Esophagus muscularis mucosa (tissue), 4 donors: Measurements from ENCODE around the gene B4GALT3. TPM values are rescaled to one million over a fixed set of nuclear protein-coding genes. Genes with fewer than 3 reads are reported as not detected.

ENCODE experiments used
- DNase-seq: peaks from one replicate; pipeline ENCODE4 v3.0.0-alpha.2; 2017; ENCODE audit errors: extremely low spot score
- H3K27ac ChIP-seq, 4 donors: fragments of 200-600 bp; sonication (generic); replicated peaks in 1 of 4; 1 replicate in 3 of 4; 2 replicates in 1 of 4; pipeline ENCODE4 v1.5.1; 2016 to 2019; ENCODE audit warnings: mild to moderate bottlenecking in 1 of 4
- H3K27me3 ChIP-seq, 4 donors: fragments of 200-600 bp; sonication (generic); one replicate each; pipeline versions ENCODE4 v1.5.1 to v1.6.0; 2016 to 2019
- H3K36me3 ChIP-seq, 4 donors: fragments of 200-600 bp; sonication (generic); one replicate each; pipeline ENCODE4 v1.5.1; 2016 to 2019
- H3K4me1 ChIP-seq, 4 donors: fragments of 200-600 bp; sonication (generic); one replicate each; pipeline ENCODE4 v1.5.1; 2016 to 2019
- H3K4me3 ChIP-seq, 4 donors: fragments of 200-600 bp; sonication (generic); 1 replicate in 2 of 4; 2 replicates in 2 of 4; pipeline ENCODE4 v1.5.1; 2016 to 2019; ENCODE audit warnings: mild to moderate bottlenecking in 4 of 4, moderate library complexity in 1 of 4
- H3K9me3 ChIP-seq, 4 donors: fragments of 200-600 bp; sonication (generic); 1 replicate in 3 of 4; 2 replicates in 1 of 4; pipeline ENCODE4 v1.5.1; 2016 to 2019
- EP300 ChIP-seq: sonication (generic); formaldehyde crosslinking; IDR thresholded peaks from one replicate; pipeline ENCODE4 v1.6.1; 2017; ENCODE audit warnings: antibody characterized with exemption
- POLR2A ChIP-seq: fragments of 450-650 bp; IDR thresholded peaks from one replicate; pipeline ENCODE4 v1.6.1; 2017; ENCODE audit warnings: antibody characterized with exemption, moderate library complexity, mild to moderate bottlenecking, low read depth
- POLR2AphosphoS5 ChIP-seq, 2 donors: sonication (generic); formaldehyde crosslinking; IDR thresholded peaks; one replicate each; pipeline ENCODE4 v1.6.1; 2017; ENCODE audit warnings: antibody characterized with exemption in 2 of 2
- WGBS: methylation state at CpG from one replicate; pipeline ENCODE4 v1.1.5; 2018; 5-methylcytosine and 5-hydroxymethylcytosine counted together
- intact Hi-C: fragments of 100-400 bp; cut with DNase I; formaldehyde crosslinking; loops from one replicate; pipeline ENCODE4 v1.15.1; 2023
- total RNA-seq, 4 donors: library from RNA; depleted of rRNA; stranded (reverse); fragments of >200 nt; gene quantifications; one replicate each; pipeline versions ENCODE4 v1.1.0 to v1.2.1, GENCODE V29; 2016
- TF ChIP-seq, protein P1 (sequence below), 3 experiments: fragments of 200-600 bp in 2 of 3; fragments of 450-650 bp in 1 of 3; sonication (generic) in 2 of 3; IDR thresholded peaks; one replicate each; pipeline ENCODE4 v1.5.1; 2017 to 2019; ENCODE audit warnings: antibody characterized with exemption in 3 of 3, mild to moderate bottlenecking in 2 of 3, moderate library complexity in 1 of 3

B4GALT3 gene
- total RNA-seq, 4 donors from 2014 or later = 14.1 to 26.5 (median 21.8) TPM

DNA sequence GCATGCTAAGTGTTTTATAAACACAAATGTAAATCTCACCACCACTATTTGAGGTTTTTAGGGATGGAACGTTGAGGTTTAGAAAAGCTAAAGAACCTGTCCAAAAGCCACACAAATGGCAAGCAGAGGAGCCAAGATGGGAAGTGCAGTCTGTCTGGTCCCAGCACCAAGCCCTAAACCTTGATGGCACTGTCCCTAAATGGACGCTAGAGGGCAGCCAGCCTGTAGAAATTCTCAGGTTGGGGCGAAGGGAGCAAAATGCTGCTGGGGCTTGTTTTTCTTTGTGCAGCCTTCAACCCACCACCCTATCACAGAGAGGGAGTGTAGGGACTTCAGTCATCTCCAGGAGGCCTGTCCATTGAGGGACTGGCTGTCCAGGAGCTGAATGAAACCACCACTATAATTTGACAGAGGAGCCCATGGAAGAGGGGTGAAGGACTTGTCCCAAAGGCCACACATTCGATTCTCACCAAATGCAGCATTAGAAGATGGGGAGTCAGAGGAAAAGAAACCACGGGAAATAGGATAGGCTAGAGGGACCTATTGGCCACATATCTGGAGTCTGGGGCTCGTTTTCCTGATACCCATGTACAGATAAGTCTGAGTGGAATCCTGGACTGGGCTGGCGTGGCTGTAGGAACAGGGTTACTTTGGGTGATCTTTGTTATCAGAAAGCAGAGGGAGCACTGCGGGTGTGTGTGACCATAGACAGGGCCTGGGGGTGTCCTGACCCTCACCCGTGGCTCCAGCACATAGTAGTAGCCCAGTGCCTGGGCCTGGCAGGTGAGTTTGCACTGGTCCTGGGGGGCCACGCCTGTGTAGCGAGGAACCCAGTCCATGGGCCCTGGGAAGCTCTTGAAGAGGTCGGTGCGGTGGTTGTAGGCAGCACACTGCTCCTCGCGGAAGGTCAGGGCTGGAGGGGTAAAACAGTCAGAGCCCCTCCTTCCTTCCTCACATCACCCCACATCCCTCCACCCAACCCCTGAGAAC lies 15.5 kb upstream of the B4GALT3 start:
- Histone ChIP-seq H3K36me3 (peaks cover 0 to 67% (median 23%) of the 10 kb centered on the region in 4 donors), H3K27ac (peak overlapping the region in 3 of 4 donors; percentile 6 to 24 (median 12)), H3K9me3 (no peaks in the 10 kb centered on the region), H3K27me3 (no peaks in the 10 kb centered on the region), H3K4me3 (peak overlapping the region in 1 of 4 donors; percentile 25), H3K4me1 (peaks cover 13 to 59% (median 45%) of the 10 kb centered on the region in 4 donors)
- intact Hi-C loops = loop anchor here (10.0 kb wide), 1 partner anchor 192 kb away; no protein-coding TSS in a partner anchor
- 33% methylated on average over 7 of the region's 15 CpGs for WGBS
- no peak for DNase-seq
- TF ChIP-seq POLR2AphosphoS5 (IDR thresholded peaks at IDR 0.05) (peak in 1 of 2 donors; percentile 42), EP300 (no peak), POLR2A (no peak)
- TF ChIP-seq, protein P1, sequence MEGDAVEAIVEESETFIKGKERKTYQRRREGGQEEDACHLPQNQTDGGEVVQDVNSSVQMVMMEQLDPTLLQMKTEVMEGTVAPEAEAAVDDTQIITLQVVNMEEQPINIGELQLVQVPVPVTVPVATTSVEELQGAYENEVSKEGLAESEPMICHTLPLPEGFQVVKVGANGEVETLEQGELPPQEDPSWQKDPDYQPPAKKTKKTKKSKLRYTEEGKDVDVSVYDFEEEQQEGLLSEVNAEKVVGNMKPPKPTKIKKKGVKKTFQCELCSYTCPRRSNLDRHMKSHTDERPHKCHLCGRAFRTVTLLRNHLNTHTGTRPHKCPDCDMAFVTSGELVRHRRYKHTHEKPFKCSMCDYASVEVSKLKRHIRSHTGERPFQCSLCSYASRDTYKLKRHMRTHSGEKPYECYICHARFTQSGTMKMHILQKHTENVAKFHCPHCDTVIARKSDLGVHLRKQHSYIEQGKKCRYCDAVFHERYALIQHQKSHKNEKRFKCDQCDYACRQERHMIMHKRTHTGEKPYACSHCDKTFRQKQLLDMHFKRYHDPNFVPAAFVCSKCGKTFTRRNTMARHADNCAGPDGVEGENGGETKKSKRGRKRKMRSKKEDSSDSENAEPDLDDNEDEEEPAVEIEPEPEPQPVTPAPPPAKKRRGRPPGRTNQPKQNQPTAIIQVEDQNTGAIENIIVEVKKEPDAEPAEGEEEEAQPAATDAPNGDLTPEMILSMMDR (IDR thresholded peaks at IDR 0.05) = peak; percentile 70 to 88 (median 81)

DNA sequence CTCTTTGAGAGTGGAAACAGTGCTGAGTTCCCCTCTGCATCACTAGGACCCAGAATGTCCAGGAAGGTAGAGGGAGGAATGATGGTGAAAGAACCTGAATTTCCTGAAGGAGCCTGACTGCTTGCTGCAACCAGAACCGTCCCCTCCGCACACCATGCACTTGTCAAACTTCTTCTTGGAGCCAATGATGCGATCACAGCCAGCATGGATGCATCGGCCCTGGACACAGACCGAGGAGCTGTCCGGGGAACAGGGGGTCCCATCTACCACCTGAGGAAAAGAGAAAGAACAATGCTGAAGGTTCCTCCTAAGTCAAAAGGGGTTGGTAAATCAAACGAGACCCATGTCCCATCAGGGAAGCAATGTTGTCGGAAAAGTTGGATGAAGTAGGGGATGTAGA lies 14.7 kb upstream of the B4GALT3 start:
- TF ChIP-seq, protein P1 (IDR thresholded peaks at IDR 0.05) = no peak
- H3K36me3 ChIP-seq = peaks cover 0 to 67% (median 23%) of the 10 kb centered on the region in 4 donors
- WGBS = 69% methylated on average over 8 of the region's 8 CpGs
- H3K27ac ChIP-seq = no peak overlapping the region
- no peak overlapping the region for H3K4me3 ChIP-seq
- no peaks in the 10 kb centered on the region for H3K9me3 ChIP-seq
- H3K4me1 ChIP-seq = peaks cover 13 to 51% (median 37%) of the 10 kb centered on the region in 4 donors
- no peak for DNase-seq
- H3K27me3 ChIP-seq = no peaks in the 10 kb centered on the region
- intact Hi-C loops = loop anchor here (10.0 kb wide), 1 partner anchor 193 kb away; no protein-coding TSS in a partner anchor

GRCh38 chr1:161190962-161191521 lies 13.7 kb upstream of the B4GALT3 start:
- no peaks in the 10 kb centered on the region for H3K27me3 ChIP-seq
- no peak overlapping the region for H3K4me3 ChIP-seq
- H3K9me3 ChIP-seq = no peaks in the 10 kb centered on the region
- peaks cover 0 to 59% (median 23%) of the 10 kb centered on the region in 4 donors for H3K36me3 ChIP-seq
- H3K4me1 ChIP-seq = peaks cover 15 to 41% (median 29%) of the 10 kb centered on the region in 4 donors
- no peak overlapping the region for H3K27ac ChIP-seq
- TF ChIP-seq POLR2AphosphoS5 (IDR thresholded peaks at IDR 0.05) = no peak
- no peak for TF ChIP-seq EP300
- intact Hi-C loops = loop anchor here (10.0 kb wide), 1 partner anchor 194 kb away; no protein-coding TSS in a partner anchor
- WGBS = 68% methylated on average over 15 of the region's 22 CpGs
- no peak for DNase-seq

DNA sequence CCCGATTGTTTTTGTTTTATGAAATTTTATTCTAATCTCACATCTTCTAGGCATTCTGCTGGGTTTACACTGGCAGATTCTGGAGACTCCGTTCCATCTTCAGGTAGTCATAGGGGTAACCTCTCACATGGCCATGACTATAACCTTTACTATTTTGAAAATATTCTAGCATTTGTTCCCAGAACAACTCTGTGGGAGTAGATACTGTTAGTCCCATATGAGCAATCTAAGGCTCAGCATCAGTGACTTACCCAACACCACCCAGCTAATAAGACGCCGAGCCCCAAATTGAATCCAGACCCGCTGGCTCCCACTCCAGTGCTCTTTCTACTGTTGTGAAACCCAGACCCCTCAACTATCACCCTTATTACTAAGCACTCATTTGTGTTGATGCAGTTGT lies 11.7 kb upstream of the B4GALT3 start:
- DNase-seq = no peak
- no peak overlapping the region for H3K27ac ChIP-seq
- TF ChIP-seq POLR2A (no peak), EP300 (no peak), POLR2AphosphoS5 (IDR thresholded peaks at IDR 0.05) (no peak)
- TF ChIP-seq, protein P1 (IDR thresholded peaks at IDR 0.05) = no peak
- no peaks in the 10 kb centered on the region for H3K27me3 ChIP-seq
- no peak overlapping the region for H3K4me3 ChIP-seq
- intact Hi-C loops = no loop called here
- peaks cover 19 to 36% (median 31%) of the 10 kb centered on the region in 4 donors for H3K4me1 ChIP-seq
- WGBS = 93% methylated on average over 5 of the region's 5 CpGs
- peaks cover 0 to 39% (median 17%) of the 10 kb centered on the region in 4 donors for H3K36me3 ChIP-seq
- H3K9me3 ChIP-seq = no peaks in the 10 kb centered on the region

- Histone ChIP-seq H3K9me3 (no peaks in the 10 kb centered on the region), H3K36me3 (peaks cover 0 to 32% (median 15%) of the 10 kb centered on the region in 4 donors), H3K27ac (no peak overlapping the region), H3K27me3 (no peaks in the 10 kb centered on the region), H3K4me1 (peaks cover 13 to 34% (median 29%) of the 10 kb centered on the region in 4 donors), H3K4me3 (no peak overlapping the region)
- no peak for DNase-seq
- no peak for TF ChIP-seq POLR2AphosphoS5 (IDR thresholded peaks at IDR 0.05)
- TF ChIP-seq, protein P1 (IDR thresholded peaks at IDR 0.05) = no peak
- WGBS = 82% methylated on average over 6 of the region's 6 CpGs
- intact Hi-C loops = no loop called here
Measured at GRCh38 chr1:161188381-161188780, 11.1 kb upstream of the B4GALT3 start.
